Psoas muscle (tissue), 8 donors: Measurements from ENCODE around the gene MRPL54. TPM values are rescaled to one million over a fixed set of nuclear protein-coding genes. Genes with fewer than 3 reads are reported as not detected.
"Not testable (repeated sequence)": the region's sequence is repeated elsewhere in the genome, so short reads cannot be mapped to it uniquely, and the experiment has no call there.

ENCODE experiments used
- ATAC-seq, 4 donors: fragments of 200-7000 bp; cut with Tn5 transposase; one replicate each; pipeline ENCODE4 v1.9.1; 2020; ENCODE audit warnings: moderate library complexity in 3 of 4, mild to moderate bottlenecking in 2 of 4
- DNase-seq, 2 donors: peaks; one replicate each; pipeline ENCODE4 v3.0.0-alpha.2; 2020
- H3K27ac ChIP-seq: fragments of 200-600 bp; one replicate; pipeline ENCODE4 v1.8.0; 2022
- H3K27me3 ChIP-seq, 3 donors: fragments of 200-600 bp in 1 of 3; one replicate each; pipeline versions ENCODE4 v1.6.1 to v1.8.0; 2013 to 2022; ENCODE audit warnings: low read length in 2 of 3, mild to moderate bottlenecking in 2 of 3, moderate library complexity in 1 of 3; ENCODE audit not compliant: insufficient read depth in 3 of 3
- H3K36me3 ChIP-seq, 2 donors: fragments of 200-600 bp in 1 of 2; one replicate each; pipeline versions ENCODE4 v1.6.1 to v1.8.0; 2013 to 2022; ENCODE audit warnings: low read depth in 1 of 2, mild to moderate bottlenecking in 1 of 2, moderate library complexity in 1 of 2; ENCODE audit not compliant: insufficient read depth in 1 of 2
- H3K4me1 ChIP-seq: fragments of 200-600 bp; one replicate; pipeline ENCODE4 v1.8.0; 2022
- H3K4me3 ChIP-seq: fragments of 200-600 bp; one replicate; pipeline ENCODE4 v1.8.0; 2022; ENCODE audit warnings: mild to moderate bottlenecking
- H3K9me3 ChIP-seq: fragments of 200-600 bp; one replicate; pipeline ENCODE4 v1.8.0; 2022
- CTCF ChIP-seq: fragments of 200-600 bp; IDR thresholded peaks from one replicate; pipeline ENCODE4 v1.8.0; 2022; ENCODE audit warnings: antibody characterized with exemption
- WGBS, 3 donors: extraction: QIAGEN DNeasy Blood & Tissue Kit; methylation state at CpG; one replicate each; pipeline versions ENCODE4 v1.1.6 to v1.1.7; 2013; 5-methylcytosine and 5-hydroxymethylcytosine counted together
- intact Hi-C, 2 donors: fragments of 100-400 bp; cut with DNase I; formaldehyde crosslinking; loops; one replicate each; pipeline versions ENCODE4 v1.11.0 to v1.14.2; 2022
- polyA plus RNA-seq, 3 donors: library from polyadenylated mRNA; stranded (reverse); fragments of 200-250 nt; gene quantifications; one replicate each; pipeline ENCODE4 v1.2.3, GENCODE V29; 2013
- total RNA-seq, 4 donors: library from RNA; stranded (reverse); fragmentation: NEBNext Ultra II Directional in 2 of 4; extraction: Animal tissue kit (Norgen Biotek cat#: 25700) in 2 of 4; gene quantifications; one replicate each; pipeline versions ENCODE4 v1.2.1 to v1.2.4, GENCODE V29; 2021 to 2023
- donor health status: healthy with polysubstance abuse.
- donor health status: DM: no; HTN: no; CAD: no; lungs with moderate emphysema.
- donor health status: Bipolar disorder and iron deficiency.
- donor health status: healthy.
- donor health status: DM: yes; HTN: yes; CAD: no.
- donor health status: DM: no; HTN: no; CAD: no.
- donor health status: DM: no; HTN: no; CAD: no.
- donor health status: DM: yes; HTN: yes; CAD: no.

MRPL54 gene
- total and polyA plus RNA-seq, 7 donors = 35.2 to 81.3 (median 51.6) TPM

GRCh38 chr19:3814648-3815047, 52.2 kb downstream of the MRPL54 start:
- Histone ChIP-seq H3K4me3 (no peak overlapping the region), H3K27ac (no peak overlapping the region), H3K27me3 (peaks cover 0 to 37% (median 7%) of the 10 kb centered on the region in 3 donors), H3K4me1 (no peaks in the 10 kb centered on the region), H3K9me3 (no peaks in the 10 kb centered on the region), H3K36me3 (no peaks in the 10 kb centered on the region)
- DNase-seq (no peak), ATAC-seq (no peak)
- no peak for TF ChIP-seq CTCF
- WGBS, 3 donors = 82 to 89% (median 87%) methylated on average over 4 of the region's 4 CpGs
- intact Hi-C loops = no loop called here

- H3K4me3 ChIP-seq, intact Hi-C loops, H3K27ac ChIP-seq, H3K36me3 ChIP-seq, H3K4me1 ChIP-seq, ATAC-seq, DNase-seq, H3K9me3 ChIP-seq: not testable (repeated sequence)
- peaks cover 0 to 29% (median 10%) of the 10 kb centered on the region in 3 donors for H3K27me3 ChIP-seq
- 85 to 91% (median 89%) methylated on average over 8 to 9 of the region's 9 CpGs for WGBS, 3 donors
These were observed 53.7 kb downstream of the MRPL54 start for GRCh38 chr19:3816148-3816547.

- H3K27me3 ChIP-seq = peaks cover 0 to 23% (median 9%) of the 10 kb centered on the region in 3 donors
- no peaks in the 10 kb centered on the region for H3K9me3 ChIP-seq
- no peak overlapping the region for H3K4me3 ChIP-seq
- H3K4me1 ChIP-seq = no peaks in the 10 kb centered on the region
- intact Hi-C loops = no loop called here
- ATAC-seq (no peak), DNase-seq (no peak)
- H3K36me3 ChIP-seq = no peaks in the 10 kb centered on the region
- no peak for TF ChIP-seq CTCF
- H3K27ac ChIP-seq = no peak overlapping the region
- 86 to 88% (median 86%) methylated on average over 45 of the region's 45 CpGs for WGBS, 3 donors
These were observed 54.2 kb downstream of the MRPL54 start for GRCh38 chr19:3816566-3817218.

Other genes with a start within 250 kb of the MRPL54 start
- gene TEKTIP1, start 223.5 kb upstream of the MRPL54 start, total RNA-seq = 1 to 10 TPM in 1 of 4 donors, under 1 TPM in 1, not detected in 2; 0.44 to 1.0 TPM
- gene TEKTIP1, start 223.5 kb upstream of the MRPL54 start, polyA plus RNA-seq = not detected
- 10 to 100 TPM; 16.3 to 25.2 (median 21.5) TPM for gene MFSD12, start 205.1 kb upstream of the MRPL54 start, total RNA-seq
- gene MFSD12, start 205.1 kb upstream of the MRPL54 start, polyA plus RNA-seq = 10 to 100 TPM; 25.6 to 46.6 (median 33.8) TPM
- 10 to 100 TPM; 14.3 to 27.2 (median 24.5) TPM for gene HMG20B, start 189.7 kb upstream of the MRPL54 start, total RNA-seq
- 10 to 100 TPM; 21.4 to 25.2 (median 24.7) TPM for gene HMG20B, start 189.7 kb upstream of the MRPL54 start, polyA plus RNA-seq
- gene GIPC3, start 177.2 kb upstream of the MRPL54 start, total RNA-seq = 1 to 10 TPM in 1 of 4 donors, under 1 TPM in 3; 0.30 to 1.1 (median 0.55) TPM
- under 1 TPM; 0.32 to 0.45 (median 0.33) TPM for gene GIPC3, start 177.2 kb upstream of the MRPL54 start, polyA plus RNA-seq
- 1 to 10 TPM in 3 of 4 donors, under 1 TPM in 1; 0.89 to 3.0 (median 1.7) TPM for gene TBXA2R, start 155.8 kb upstream of the MRPL54 start, total RNA-seq
- 1 to 10 TPM in 2 of 3 donors, under 1 TPM in 1; 0.52 to 1.2 (median 1.1) TPM for gene TBXA2R, start 155.8 kb upstream of the MRPL54 start, polyA plus RNA-seq
- gene CACTIN, start 135.9 kb upstream of the MRPL54 start, total RNA-seq = 10 to 100 TPM; 15.2 to 21.4 (median 18.2) TPM
- gene CACTIN, start 135.9 kb upstream of the MRPL54 start, polyA plus RNA-seq = 10 to 100 TPM; 11.8 to 20.5 (median 15.8) TPM
- gene PIP5K1C, start 62.2 kb upstream of the MRPL54 start, total RNA-seq = 10 to 100 TPM; 13.5 to 22.4 (median 17.9) TPM
- 10 to 100 TPM in 1 of 3 donors, 1 to 10 TPM in 2; 8.7 to 20.7 (median 9.9) TPM for gene PIP5K1C, start 62.2 kb upstream of the MRPL54 start, polyA plus RNA-seq
- 1 to 10 TPM in 1 of 4 donors, under 1 TPM in 2, not detected in 1; 0.49 to 2.7 (median 0.99) TPM for gene TJP3, start 54.3 kb upstream of the MRPL54 start, total RNA-seq
- under 1 TPM; 0.21 to 0.46 (median 0.32) TPM for gene TJP3, start 54.3 kb upstream of the MRPL54 start, polyA plus RNA-seq
- gene APBA3, start 990 bp upstream of the MRPL54 start, total RNA-seq = 10 to 100 TPM; 17.7 to 23.6 (median 18.4) TPM
- 10 to 100 TPM; 19.4 to 30.1 (median 23.6) TPM for gene APBA3, start 990 bp upstream of the MRPL54 start, polyA plus RNA-seq
- gene RAX2, start 9.5 kb downstream of the MRPL54 start, total RNA-seq = not detected
- gene RAX2, start 9.5 kb downstream of the MRPL54 start, polyA plus RNA-seq = not detected
- under 1 TPM; 0.32 to 0.68 (median 0.51) TPM for gene MATK, start 23.7 kb downstream of the MRPL54 start, total RNA-seq
- under 1 TPM; 0.16 to 0.24 (median 0.17) TPM for gene MATK, start 23.7 kb downstream of the MRPL54 start, polyA plus RNA-seq
- not detected for gene ZFR2, start 106.4 kb downstream of the MRPL54 start, total RNA-seq
- not detected for gene ZFR2, start 106.4 kb downstream of the MRPL54 start, polyA plus RNA-seq
- not detected for gene ATCAY, start 118.0 kb downstream of the MRPL54 start, total RNA-seq
- under 1 TPM in 1 of 3 donors, not detected in 2; 0.04 TPM for gene ATCAY, start 118.0 kb downstream of the MRPL54 start, polyA plus RNA-seq
- gene NMRK2, start 170.4 kb downstream of the MRPL54 start, total RNA-seq = 100 to 1,000 TPM in 1 of 4 donors, 10 to 100 TPM in 2, 1 to 10 TPM in 1; 9.0 to 755 (median 89.4) TPM
- 100 to 1,000 TPM in 2 of 3 donors, 10 to 100 TPM in 1; 45.2 to 636 (median 602) TPM for gene NMRK2, start 170.4 kb downstream of the MRPL54 start, polyA plus RNA-seq
- 100 to 1,000 TPM in 3 of 4 donors, 10 to 100 TPM in 1; 92.6 to 142 (median 105) TPM for gene DAPK3, start 208.4 kb downstream of the MRPL54 start, total RNA-seq
- gene DAPK3, start 208.4 kb downstream of the MRPL54 start, polyA plus RNA-seq = 100 to 1,000 TPM; 148 to 176 (median 165) TPM
- 1,000 to 10,000 TPM; 2,332 to 3,628 (median 2,726) TPM for gene EEF2, start 222.8 kb downstream of the MRPL54 start, total RNA-seq
- gene EEF2, start 222.8 kb downstream of the MRPL54 start, polyA plus RNA-seq = 1,000 to 10,000 TPM; 1,416 to 1,891 (median 1,484) TPM
- 10 to 100 TPM; 14.6 to 27.2 (median 17.0) TPM for gene PIAS4, start 245.1 kb downstream of the MRPL54 start, total RNA-seq
- gene PIAS4, start 245.1 kb downstream of the MRPL54 start, polyA plus RNA-seq = 10 to 100 TPM; 12.7 to 21.8 (median 14.6) TPM